Transverse colon (tissue), 3 donors: ENCODE results near the gene TNNI2.

Experiments
- EP300 ChIP-seq: sonication (generic); formaldehyde crosslinking; IDR thresholded peaks from one replicate; pipeline ENCODE4 v1.6.1; 2017; ENCODE audit warnings: antibody characterized with exemption, low read depth
- POLR2A ChIP-seq: fragments of 450-650 bp; IDR thresholded peaks from one replicate; pipeline ENCODE4 v1.6.1; 2016; ENCODE audit warnings: antibody characterized with exemption, mild to moderate bottlenecking, moderate library complexity
- POLR2AphosphoS5 ChIP-seq, 3 donors: sonication (generic); formaldehyde crosslinking; IDR thresholded peaks; one replicate each; pipeline ENCODE4 v1.6.1; 2016; ENCODE audit warnings: antibody characterized with exemption in 3 of 3

GRCh38 chr11:1825039-1825740 lies 13.6 kb upstream of the TNNI2 start:
- TF ChIP-seq POLR2AphosphoS5 (IDR thresholded peaks at IDR 0.05) (no peak), EP300 (no peak), POLR2A (no peak)
